Upper lobe of left lung (tissue), 6 donors: Measurements from ENCODE around the gene YPEL2. TPM values are rescaled to one million over a fixed set of nuclear protein-coding genes. Genes with fewer than 3 reads are reported as not detected.

Experiments
- ATAC-seq, 2 donors: fragments of 200-7000 bp; cut with Tn5 transposase; one replicate each; pipeline ENCODE4 v1.9.1; 2022; ENCODE audit warnings: mild to moderate bottlenecking in 2 of 2, moderate library complexity in 2 of 2; ENCODE audit not compliant: low FRiP score in 2 of 2
- DNase-seq, 2 donors: peaks; one replicate each; pipeline ENCODE4 v3.0.0-alpha.2; 2019 to 2020
- H3K27ac ChIP-seq, 4 donors: fragments of 200-600 bp; sonication (generic); one replicate each; pipeline ENCODE4 v1.5.1; 2016 to 2019
- H3K27me3 ChIP-seq, 4 donors: fragments of 200-600 bp; sonication (generic); one replicate each; pipeline ENCODE4 v1.5.1; 2017 to 2019
- H3K36me3 ChIP-seq, 4 donors: fragments of 200-600 bp; sonication (generic); one replicate each; pipeline ENCODE4 v1.5.1; 2016 to 2019
- H3K4me1 ChIP-seq, 4 donors: fragments of 200-600 bp; sonication (generic); one replicate each; pipeline ENCODE4 v1.5.1; 2018 to 2019
- H3K4me3 ChIP-seq, 4 donors: fragments of 200-600 bp; sonication (generic); one replicate each; pipeline ENCODE4 v1.5.1; 2017 to 2019; ENCODE audit warnings: mild to moderate bottlenecking in 2 of 4, moderate library complexity in 1 of 4
- H3K9me3 ChIP-seq, 4 donors: fragments of 200-600 bp; sonication (generic); one replicate each; pipeline ENCODE4 v1.5.1; 2018 to 2019
- EP300 ChIP-seq, 4 donors: sonication (generic); formaldehyde crosslinking; IDR thresholded peaks; one replicate each; pipeline ENCODE4 v1.5.1; 2017; ENCODE audit warnings: antibody characterized with exemption in 4 of 4, control low read depth in 2 of 4
- POLR2A ChIP-seq, 4 donors: fragments of 450-650 bp; IDR thresholded peaks; one replicate each; pipeline ENCODE4 v1.5.1; 2016 to 2017; ENCODE audit warnings: antibody characterized with exemption in 4 of 4, mild to moderate bottlenecking in 2 of 4
- POLR2AphosphoS5 ChIP-seq, 2 donors: sonication (generic); formaldehyde crosslinking; IDR thresholded peaks; one replicate each; pipeline ENCODE4 v1.5.1; 2017; ENCODE audit warnings: antibody characterized with exemption in 2 of 2
- WGBS, 2 donors: methylation state at CpG; one replicate each; pipeline ENCODE4 v1.1.5; 2017 to 2018; 5-methylcytosine and 5-hydroxymethylcytosine counted together
- total RNA-seq, 6 donors: library from RNA; depleted of rRNA in 4 of 6; stranded (reverse); fragments of >200 nt in 4 of 6; gene quantifications; one replicate each; pipeline versions ENCODE4 v1.1.0 to v1.2.1, GENCODE V29; 2016 to 2021
- TF ChIP-seq, protein P1 (sequence below), 6 experiments: fragments of 450-650 bp in 4 of 6; fragments of 200-600 bp in 2 of 6; sonication (generic) in 2 of 6; IDR thresholded peaks; one replicate each; pipeline ENCODE4 v1.5.1; 2016 to 2019; ENCODE audit warnings: antibody characterized with exemption in 6 of 6
- donor health status: DM: no; HTN: no; CAD: no; lungs with moderate emphysema.
- donor health status: DM: no; HTN: yes; CAD: no; lungs with severe emphysema.

YPEL2 gene
- total RNA-seq, 6 donors from 2014 or later, result 17.5 to 38.8 (median 26.8) TPM

DNA sequence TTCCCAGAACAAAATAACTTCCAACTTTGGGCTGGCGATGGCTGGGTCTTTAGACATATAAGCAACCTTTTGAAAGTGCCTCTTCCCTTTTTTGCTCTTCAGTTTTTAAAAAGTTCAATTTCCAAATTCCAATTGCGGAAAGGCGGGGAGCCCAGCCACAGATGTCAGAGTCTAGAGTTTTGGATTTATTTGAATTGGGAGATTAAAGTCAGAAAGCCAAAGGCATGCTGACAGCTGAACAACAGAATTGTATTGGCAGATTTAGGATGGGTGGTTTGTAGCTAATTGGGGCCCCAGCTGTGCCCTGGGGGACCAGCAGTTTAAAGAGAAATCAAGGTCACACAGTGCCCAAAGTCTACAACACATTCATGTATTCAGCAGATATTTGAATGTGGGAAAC is 10.5 kb downstream of the YPEL2 start:
- Histone ChIP-seq H3K9me3 (no peaks in the 10 kb centered on the region), H3K4me1 (peaks cover 7 to 36% (median 11%) of the 10 kb centered on the region in 4 donors), H3K27me3 (no peaks in the 10 kb centered on the region), H3K4me3 (no peak overlapping the region), H3K36me3 (no peaks in the 10 kb centered on the region), H3K27ac (no peak overlapping the region)
- WGBS, 2 donors, result 84 to 92% methylated on average over 3 of the region's 3 CpGs
- DNase-seq (no peak), ATAC-seq (no peak)
- TF ChIP-seq EP300 (IDR thresholded peaks at IDR 0.05), result no peak

GRCh38 chr17:59342681-59343131 is 11.3 kb downstream of the YPEL2 start:
- Histone ChIP-seq H3K27ac (no peak overlapping the region), H3K27me3 (no peaks in the 10 kb centered on the region), H3K4me3 (no peak overlapping the region), H3K36me3 (no peaks in the 10 kb centered on the region), H3K9me3 (no peaks in the 10 kb centered on the region), H3K4me1 (peaks cover 7 to 42% (median 12%) of the 10 kb centered on the region in 4 donors)
- WGBS, 2 donors, result 52 to 66% methylated on average over 3 to 4 of the region's 4 CpGs
- TF ChIP-seq, protein P1, sequence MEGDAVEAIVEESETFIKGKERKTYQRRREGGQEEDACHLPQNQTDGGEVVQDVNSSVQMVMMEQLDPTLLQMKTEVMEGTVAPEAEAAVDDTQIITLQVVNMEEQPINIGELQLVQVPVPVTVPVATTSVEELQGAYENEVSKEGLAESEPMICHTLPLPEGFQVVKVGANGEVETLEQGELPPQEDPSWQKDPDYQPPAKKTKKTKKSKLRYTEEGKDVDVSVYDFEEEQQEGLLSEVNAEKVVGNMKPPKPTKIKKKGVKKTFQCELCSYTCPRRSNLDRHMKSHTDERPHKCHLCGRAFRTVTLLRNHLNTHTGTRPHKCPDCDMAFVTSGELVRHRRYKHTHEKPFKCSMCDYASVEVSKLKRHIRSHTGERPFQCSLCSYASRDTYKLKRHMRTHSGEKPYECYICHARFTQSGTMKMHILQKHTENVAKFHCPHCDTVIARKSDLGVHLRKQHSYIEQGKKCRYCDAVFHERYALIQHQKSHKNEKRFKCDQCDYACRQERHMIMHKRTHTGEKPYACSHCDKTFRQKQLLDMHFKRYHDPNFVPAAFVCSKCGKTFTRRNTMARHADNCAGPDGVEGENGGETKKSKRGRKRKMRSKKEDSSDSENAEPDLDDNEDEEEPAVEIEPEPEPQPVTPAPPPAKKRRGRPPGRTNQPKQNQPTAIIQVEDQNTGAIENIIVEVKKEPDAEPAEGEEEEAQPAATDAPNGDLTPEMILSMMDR (IDR thresholded peaks at IDR 0.05), result no peak
- TF ChIP-seq EP300 (IDR thresholded peaks at IDR 0.05) (no peak), POLR2A (IDR thresholded peaks at IDR 0.05) (no peak), POLR2AphosphoS5 (IDR thresholded peaks at IDR 0.05) (no peak)
- DNase-seq, result no peak
- ATAC-seq, result no peak

DNA sequence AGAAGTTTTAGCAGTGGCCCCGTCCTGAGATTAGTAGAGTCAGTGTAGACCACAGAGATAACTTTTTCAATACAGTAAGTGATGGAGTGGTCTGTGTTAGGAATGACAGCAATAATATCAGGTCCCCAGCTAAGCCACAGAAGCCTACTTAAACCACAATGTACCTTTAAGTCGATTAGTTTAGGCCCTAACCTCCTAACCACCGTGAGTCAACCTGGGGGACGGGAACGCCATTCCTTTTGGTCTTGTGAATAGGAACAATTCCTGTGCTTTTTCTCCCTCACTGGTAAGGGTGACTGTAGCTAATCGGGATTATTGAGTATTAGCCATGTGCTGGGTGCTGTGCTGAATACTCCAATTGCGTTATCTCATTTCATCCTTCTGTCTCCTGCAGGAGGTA is 14.0 kb downstream of the YPEL2 start:
- Histone ChIP-seq H3K27me3 (no peaks in the 10 kb centered on the region), H3K4me1 (peaks cover 7 to 48% (median 14%) of the 10 kb centered on the region in 4 donors), H3K9me3 (no peaks in the 10 kb centered on the region), H3K4me3 (no peak overlapping the region), H3K27ac (no peak overlapping the region), H3K36me3 (no peaks in the 10 kb centered on the region)
- ATAC-seq, result no peak
- TF ChIP-seq POLR2A (IDR thresholded peaks at IDR 0.05) (no peak), EP300 (IDR thresholded peaks at IDR 0.05) (no peak), POLR2AphosphoS5 (IDR thresholded peaks at IDR 0.05) (no peak)
- TF ChIP-seq, protein P1 (IDR thresholded peaks at IDR 0.05), result no peak
- WGBS, 2 donors, result 89 to 94% methylated on average over 7 of the region's 7 CpGs
- DNase-seq, result no peak

GRCh38 chr17:59346341-59346740 is 14.9 kb downstream of the YPEL2 start:
- Histone ChIP-seq H3K4me1 (peaks cover 7 to 50% (median 13%) of the 10 kb centered on the region in 4 donors), H3K27ac (no peak overlapping the region), H3K9me3 (no peaks in the 10 kb centered on the region), H3K36me3 (no peaks in the 10 kb centered on the region), H3K27me3 (no peaks in the 10 kb centered on the region), H3K4me3 (no peak overlapping the region)
- no peak for DNase-seq
- peak in 1 of 2 donors; percentile 8 for ATAC-seq
- TF ChIP-seq, protein P1 (IDR thresholded peaks at IDR 0.05), result no peak
- TF ChIP-seq EP300 (IDR thresholded peaks at IDR 0.05), result no peak
- TF ChIP-seq POLR2A (IDR thresholded peaks at IDR 0.05), result no peak
- no peak for TF ChIP-seq POLR2AphosphoS5 (IDR thresholded peaks at IDR 0.05)
- WGBS, 2 donors, result 53 to 86% methylated on average over 4 of the region's 4 CpGs

- H3K27me3 ChIP-seq, result no peaks in the 10 kb centered on the region
- H3K36me3 ChIP-seq, result no peaks in the 10 kb centered on the region
- no peak for ATAC-seq
- H3K9me3 ChIP-seq, result no peaks in the 10 kb centered on the region
- H3K27ac ChIP-seq, result no peak overlapping the region
- WGBS, 2 donors, result 95 to 97% methylated on average over 6 of the region's 6 CpGs
- H3K4me1 ChIP-seq, result peaks cover 7 to 45% (median 10%) of the 10 kb centered on the region in 4 donors
- no peak for DNase-seq
- H3K4me3 ChIP-seq, result no peak overlapping the region
- TF ChIP-seq POLR2AphosphoS5 (IDR thresholded peaks at IDR 0.05), result no peak
These were observed 15.5 kb downstream of the YPEL2 start for GRCh38 chr17:59346876-59347407.

GRCh38 chr17:59347975-59348391 is 16.5 kb downstream of the YPEL2 start:
- peaks cover 0 to 49% (median 7%) of the 10 kb centered on the region in 4 donors for H3K4me1 ChIP-seq
- no peaks in the 10 kb centered on the region for H3K27me3 ChIP-seq
- H3K36me3 ChIP-seq, result no peaks in the 10 kb centered on the region
- no peak for TF ChIP-seq EP300 (IDR thresholded peaks at IDR 0.05)
- TF ChIP-seq POLR2A (IDR thresholded peaks at IDR 0.05), result no peak
- no peak for TF ChIP-seq POLR2AphosphoS5 (IDR thresholded peaks at IDR 0.05)
- TF ChIP-seq, protein P1 (IDR thresholded peaks at IDR 0.05), result no peak
- 61 to 63% methylated on average over 7 of the region's 7 CpGs for WGBS, 2 donors
- DNase-seq (peak in 1 of 2 donors; percentile 45), ATAC-seq (peak in 1 of 2 donors; percentile 46)
- no peak overlapping the region for H3K4me3 ChIP-seq
- H3K9me3 ChIP-seq, result no peaks in the 10 kb centered on the region
- peak overlapping the region in 1 of 4 donors; percentile 13 for H3K27ac ChIP-seq
